Measurements from ENCODE around the gene CPED1. TPM values are rescaled to one million over a fixed set of nuclear protein-coding genes. Genes with fewer than 3 reads are reported as not detected.

The CPED1 gene
- total and polyA plus RNA-seq, 2 experiments from 2014 or later, result 0.17 to 0.47 TPM

GRCh38 chr7:121334376-121334775 is 345.9 kb downstream of the CPED1 start:
- TF ChIP-seq ZNF462 (CRISPR knock-in tag; IDR thresholded peaks at IDR 0.05), result no peak
- no peak for TF ChIP-seq EZH2phosphoT487 (IDR thresholded peaks at IDR 0.05; ENCODE audit: unreplicated experiment)
- no peak for TF ChIP-seq ZNF114 (CRISPR knock-in tag; IDR thresholded peaks at IDR 0.05)
- no peak for TF ChIP-seq EZH2 (IDR thresholded peaks at IDR 0.05; ENCODE audit: low read depth, unreplicated experiment)
- TF ChIP-seq REST (IDR thresholded peaks at IDR 0.05; ENCODE audit: unreplicated experiment), result no peak
- TF ChIP-seq STAT1 (IDR thresholded peaks at IDR 0.05; ENCODE audit: unreplicated experiment), result no peak
- TF ChIP-seq POLR2AphosphoS5 (IDR thresholded peaks at IDR 0.05; ENCODE audit: low read depth), result no peak
- TF ChIP-seq ZNF331 (CRISPR knock-in tag; IDR thresholded peaks at IDR 0.05; ENCODE audit: low read depth), result no peak
- TF ChIP-seq CREB1 (CRISPR knock-in tag; IDR thresholded peaks at IDR 0.05; ENCODE audit: low read depth), result no peak
- TF ChIP-seq NANOG (IDR thresholded peaks at IDR 0.05; ENCODE audit: borderline replicate concordance), result no peak
- TF ChIP-seq ETS1 (IDR thresholded peaks at IDR 0.05), result no peak
- H3F3A ChIP-seq (replicated peaks; ENCODE audit: low read depth), result no peaks in the 10 kb centered on the region
- Mint-ChIP-seq H3K9me3 (no peaks in the 10 kb centered on the region), H3K27ac (no peak overlapping the region), H3K4me3 (no peak overlapping the region), H3K4me1 (peaks cover 9% of the 10 kb centered on the region; the same call in 2 of the 3 replicates), H3K36me3 (ENCODE audit: low read depth) (no peaks in the 10 kb centered on the region), H3K27me3 (ENCODE audit: insufficient read depth, low read depth, poor library complexity) (peaks cover 18% of the 10 kb centered on the region)
- no peaks in the 10 kb centered on the region for H4K20me1 ChIP-seq (replicated peaks; ENCODE audit: insufficient read depth)
- H3K79me2 ChIP-seq (replicated peaks; ENCODE audit: insufficient read depth), result no peaks in the 10 kb centered on the region
- H3K27me3 ChIP-seq (ENCODE audit: insufficient read depth), result peaks cover 34% of the 10 kb centered on the region
- no peaks in the 10 kb centered on the region for H3K9me2 ChIP-seq (ENCODE audit: insufficient read depth)
- peaks cover 14% of the 10 kb centered on the region; the same call in 1 of the 2 replicates for H3K4me1 ChIP-seq (ENCODE audit: insufficient read depth)
- no peak for ATAC-seq
- no peak for DNase-seq (ENCODE audit: low spot score)
- no peaks in the 10 kb centered on the region for H3K36me3 ChIP-seq (ENCODE audit: insufficient read depth)
- H3K4me2 ChIP-seq, result no peak overlapping the region
- H3K27ac ChIP-seq (ENCODE audit: low read depth), result no peak overlapping the region
- H2AFZ ChIP-seq, result no peak overlapping the region
- H3K4me3 ChIP-seq, result no peak overlapping the region

Measured in GM23338 (cell line).